Right cardiac atrium (tissue), 5 donors: Measurements from ENCODE around the gene TEAD4. TPM values are rescaled to one million over a fixed set of nuclear protein-coding genes. Genes with fewer than 3 reads are reported as not detected.

Experiments used
- ATAC-seq, 2 donors: fragments of 200-7000 bp; cut with Tn5 transposase; one replicate each; pipeline versions ENCODE4 v1.8.0 to v1.9.1; 2020; ENCODE audit warnings: moderate library complexity in 2 of 2, mild to moderate bottlenecking in 1 of 2
- DNase-seq, 3 donors: peaks; one replicate each; pipeline ENCODE4 v3.0.0-alpha.2; 2020
- H3K27ac ChIP-seq: one replicate; pipeline ENCODE4 v1.5.1; 2013; ENCODE audit warnings: mild to moderate bottlenecking, low read length, control low read depth, moderate library complexity
- H3K27me3 ChIP-seq: one replicate; pipeline ENCODE4 v1.6.1; 2013; ENCODE audit not compliant: control insufficient read depth, insufficient read depth
- H3K4me1 ChIP-seq: one replicate; pipeline ENCODE4 v1.6.1; 2013; ENCODE audit warnings: low read length; ENCODE audit not compliant: control insufficient read depth, insufficient read depth
- H3K4me3 ChIP-seq: one replicate; pipeline ENCODE4 v1.5.1; 2013; ENCODE audit warnings: low read length, control low read depth
- H3K9me3 ChIP-seq: one replicate; pipeline ENCODE4 v1.6.1; 2013; ENCODE audit warnings: low read length; ENCODE audit not compliant: control insufficient read depth
- WGBS: extraction: QIAGEN DNeasy Blood & Tissue Kit; methylation state at CpG from one replicate; pipeline ENCODE4 v1.1.7; 2013; 5-methylcytosine and 5-hydroxymethylcytosine counted together
- intact Hi-C, 4 donors: fragments of 100-400 bp; cut with DNase I; formaldehyde crosslinking; loops; one replicate each; pipeline versions ENCODE4 v1.11.0 to v1.14.0; 2022 to 2023
- polyA plus RNA-seq: library from polyadenylated mRNA; stranded (reverse); fragments of 200-250 nt; gene quantifications from one replicate; pipeline ENCODE4 v1.2.3, GENCODE V29; 2013
- total RNA-seq, 4 donors: library from RNA; stranded (reverse); fragmentation: NEBNext Ultra II Directional; extraction: Animal tissue kit (Norgen Biotek cat#: 25700); gene quantifications; one replicate each; pipeline ENCODE4 v1.2.1, GENCODE V29; 2021
- donor health status: healthy with polysubstance abuse.
- donor health status: DM: no; HTN: yes; CAD: no.
- donor health status: DM: no; HTN: no; CAD: no.
- donor health status: DM: no; HTN: yes; CAD: no; lungs with severe emphysema.
- donor health status: DM: yes; HTN: yes; CAD: no.

Gene TEAD4
- total and polyA plus RNA-seq, 5 donors: 9.6 to 22.9 (median 11.6) TPM

- WGBS: 92% methylated on average over 4 of the region's 4 CpGs
- Histone ChIP-seq H3K4me3 (no peak overlapping the region), H3K4me1 (peaks cover 2% of the 10 kb centered on the region), H3K27ac (no peak overlapping the region), H3K27me3 (no peaks in the 10 kb centered on the region), H3K9me3 (no peaks in the 10 kb centered on the region)
- intact Hi-C loops: no loop called here
- DNase-seq (no peak), ATAC-seq (no peak)
Observed at GRCh38 chr12:2979806-2980205, 20.6 kb downstream of the TEAD4 start.

DNA sequence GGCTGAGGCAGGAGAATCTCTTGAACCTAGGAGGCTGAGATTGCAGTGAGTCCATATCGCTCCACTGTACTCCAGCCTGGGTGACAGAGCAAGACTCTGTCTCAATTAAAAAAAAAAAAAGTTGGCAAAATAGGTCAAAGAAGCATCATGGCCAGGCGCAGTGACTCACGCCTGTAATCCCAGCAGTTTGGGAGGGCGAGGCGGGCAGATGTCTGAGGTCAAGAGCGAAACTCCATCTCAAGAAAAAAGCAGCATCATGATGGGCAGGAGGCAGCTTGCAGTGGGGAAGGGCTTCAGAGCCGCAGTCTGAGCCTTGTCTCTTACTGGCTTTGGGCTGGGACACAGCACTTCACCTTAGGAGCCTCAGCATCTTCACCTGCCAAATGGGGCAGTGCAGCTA, 21.4 kb downstream of the TEAD4 start:
- H3K9me3 ChIP-seq: no peaks in the 10 kb centered on the region
- 83% methylated on average over 7 of the region's 7 CpGs for WGBS
- no peak overlapping the region for H3K27ac ChIP-seq
- DNase-seq (no peak), ATAC-seq (no peak)
- intact Hi-C loops: no loop called here
- H3K27me3 ChIP-seq: no peaks in the 10 kb centered on the region
- peaks cover 2% of the 10 kb centered on the region for H3K4me1 ChIP-seq
- no peak overlapping the region for H3K4me3 ChIP-seq

DNA sequence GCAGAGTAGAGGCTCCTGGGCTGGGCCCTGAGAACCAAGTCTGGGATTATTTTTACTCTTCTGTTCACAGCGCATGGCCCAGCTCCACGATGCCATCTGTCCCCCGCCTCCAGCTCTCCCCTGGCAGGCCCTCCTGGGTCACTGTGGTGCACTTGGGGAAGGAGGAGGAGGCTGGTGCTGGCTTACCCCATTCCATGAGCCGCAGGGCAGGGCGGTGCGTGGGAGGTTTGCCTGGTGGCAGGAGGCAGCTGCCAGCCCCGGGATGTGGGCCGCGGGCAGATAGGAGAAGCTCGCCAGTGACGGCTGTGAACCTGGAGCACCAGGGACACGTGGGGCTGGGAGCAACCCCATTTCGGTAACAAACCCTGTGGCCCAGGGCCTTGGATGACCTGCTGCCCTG, 23.2 kb downstream of the TEAD4 start:
- H3K27me3 ChIP-seq: no peaks in the 10 kb centered on the region
- H3K9me3 ChIP-seq: no peaks in the 10 kb centered on the region
- DNase-seq (no peak), ATAC-seq (peak; percentile 18 to 34)
- intact Hi-C loops: no loop called here
- no peaks in the 10 kb centered on the region for H3K4me1 ChIP-seq
- WGBS: 90% methylated on average over 13 of the region's 13 CpGs
- no peak overlapping the region for H3K4me3 ChIP-seq
- no peak overlapping the region for H3K27ac ChIP-seq

DNA sequence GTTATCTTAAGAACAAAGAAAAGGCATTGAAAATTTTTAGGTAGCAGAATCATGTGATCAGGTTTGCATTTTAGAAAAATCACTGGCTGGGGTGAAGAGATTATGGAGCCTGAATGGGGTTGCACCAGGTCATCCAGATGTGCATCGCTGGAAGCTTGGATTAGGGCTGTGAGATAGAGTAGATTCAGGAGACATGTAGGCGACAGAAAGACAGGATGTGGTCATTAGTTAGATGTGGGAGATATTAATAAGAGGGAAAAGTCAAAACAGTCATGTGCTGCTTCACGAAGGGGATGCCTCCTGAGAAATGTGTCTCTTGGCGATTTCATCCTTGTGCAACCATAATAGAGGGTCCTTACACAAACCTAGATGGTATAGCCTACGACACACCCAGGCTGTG, 25.1 kb downstream of the TEAD4 start:
- H3K9me3 ChIP-seq: no peaks in the 10 kb centered on the region
- intact Hi-C loops: no loop called here
- no peak for ATAC-seq
- DNase-seq: no peak
- H3K4me1 ChIP-seq: no peaks in the 10 kb centered on the region
- no peak overlapping the region for H3K27ac ChIP-seq
- H3K4me3 ChIP-seq: no peak overlapping the region
- no peaks in the 10 kb centered on the region for H3K27me3 ChIP-seq
- WGBS: 72% methylated on average over 5 of the region's 5 CpGs

- Histone ChIP-seq H3K27ac (no peak overlapping the region), H3K27me3 (no peaks in the 10 kb centered on the region), H3K4me3 (no peak overlapping the region), H3K9me3 (no peaks in the 10 kb centered on the region), H3K4me1 (no peaks in the 10 kb centered on the region)
- intact Hi-C loops: no loop called here
- DNase-seq (no peak), ATAC-seq (no peak)
- WGBS: 100% methylated on average over 1 of the region's 1 CpG
Observed at GRCh38 chr12:2984698-2985097, 25.5 kb downstream of the TEAD4 start.

DNA sequence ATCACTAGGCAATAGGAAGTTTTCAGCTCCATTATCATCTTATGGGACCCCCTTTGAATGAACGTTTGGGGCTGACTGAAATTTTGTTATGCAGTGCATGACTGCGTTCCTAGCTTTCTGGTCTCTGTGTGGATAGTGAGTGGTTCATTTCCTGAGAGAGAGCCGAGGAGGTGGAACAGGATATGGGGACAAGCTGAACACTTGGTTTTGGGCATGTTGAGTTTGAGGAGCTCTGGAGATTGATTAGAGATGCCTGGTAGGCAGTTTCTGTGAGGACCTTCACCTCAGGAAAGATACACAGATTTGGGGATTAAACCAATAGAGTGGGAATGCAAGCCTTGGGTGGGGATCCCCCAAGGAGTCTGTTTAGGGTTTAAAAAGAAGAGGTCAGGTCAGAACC, 27.7 kb downstream of the TEAD4 start:
- H3K4me1 ChIP-seq: no peaks in the 10 kb centered on the region

DNA sequence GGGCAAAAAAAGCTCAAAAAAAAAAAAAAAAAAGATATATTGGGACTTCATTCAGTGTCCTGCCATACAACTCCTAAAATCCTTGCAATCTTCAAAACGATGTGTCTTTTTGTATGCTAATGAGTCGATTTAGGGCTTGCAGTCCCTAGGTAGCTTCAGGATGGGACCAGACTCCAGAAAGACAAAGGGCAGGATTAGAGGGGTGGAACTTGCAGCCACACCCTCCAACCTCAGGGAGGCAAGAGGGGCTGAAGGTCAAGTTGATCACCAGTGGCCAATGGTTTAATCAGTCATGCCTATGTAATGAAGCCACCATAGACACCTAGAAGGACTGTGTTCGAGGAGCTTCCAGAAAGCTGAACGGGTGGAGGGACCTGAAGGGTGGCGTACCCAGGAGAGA, 29.3 kb downstream of the TEAD4 start:
- ATAC-seq (no peak), DNase-seq (no peak)
- no peaks in the 10 kb centered on the region for H3K9me3 ChIP-seq
- no peaks in the 10 kb centered on the region for H3K27me3 ChIP-seq
- intact Hi-C loops: no loop called here
- no peak overlapping the region for H3K27ac ChIP-seq
- H3K4me1 ChIP-seq: no peaks in the 10 kb centered on the region
- WGBS: 96% methylated on average over 5 of the region's 5 CpGs
- H3K4me3 ChIP-seq: no peak overlapping the region

More for the DNA sequence above, 27.7 kb downstream of the TEAD4 start:
- ATAC-seq: peak in 1 of 2 donors; percentile 22
- no peak for DNase-seq
- Histone ChIP-seq H3K9me3 (no peaks in the 10 kb centered on the region), H3K27ac (no peak overlapping the region), H3K27me3 (no peaks in the 10 kb centered on the region), H3K4me3 (no peak overlapping the region)
- WGBS: 76% methylated on average over 3 of the region's 3 CpGs
- intact Hi-C loops: no loop called here

- DNase-seq: no peak
- Histone ChIP-seq H3K27me3 (no peaks in the 10 kb centered on the region), H3K4me3 (no peak overlapping the region), H3K9me3 (no peaks in the 10 kb centered on the region), H3K27ac (no peak overlapping the region), H3K4me1 (no peaks in the 10 kb centered on the region)
- ATAC-seq: no peak
- 80% methylated on average over 5 of the region's 5 CpGs for WGBS
- intact Hi-C loops: no loop called here
Observed at GRCh38 chr12:2992724-2993123, 33.5 kb downstream of the TEAD4 start.

- Histone ChIP-seq H3K9me3 (no peaks in the 10 kb centered on the region), H3K27ac (peak overlapping the region; percentile 55), H3K4me1 (no peaks in the 10 kb centered on the region), H3K4me3 (no peak overlapping the region), H3K27me3 (no peaks in the 10 kb centered on the region)
- DNase-seq (no peak), ATAC-seq (peak in 1 of 2 donors; percentile 7)
- 67% methylated on average over 15 of the region's 15 CpGs for WGBS
- intact Hi-C loops: no loop called here
Observed at GRCh38 chr12:2997989-2998670, 38.9 kb downstream of the TEAD4 start.

DNA sequence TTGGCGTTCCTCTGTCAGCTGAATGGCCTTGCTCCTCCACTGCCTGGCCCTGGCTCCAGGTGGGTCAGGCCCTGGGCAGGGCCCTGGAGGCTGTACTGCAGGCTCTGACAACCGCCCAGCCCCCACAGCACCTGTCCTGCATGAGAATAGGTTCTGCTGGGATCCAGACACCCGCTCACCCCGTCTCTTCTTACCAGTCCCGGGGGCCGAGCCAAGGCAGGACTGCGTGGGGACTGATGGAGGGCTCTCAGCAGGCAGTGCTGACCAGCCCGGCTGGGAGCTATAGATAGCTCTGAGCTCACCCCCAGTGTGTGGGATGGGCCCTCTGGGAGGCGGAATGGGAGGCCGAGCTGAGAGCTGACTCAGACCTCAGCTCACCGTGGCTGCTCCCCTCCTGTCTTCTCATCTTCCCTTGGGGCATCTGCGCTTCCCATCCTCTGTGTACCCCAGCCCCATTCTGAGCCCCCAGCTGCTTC, 39.6 kb downstream of the TEAD4 start:
- H3K9me3 ChIP-seq: no peaks in the 10 kb centered on the region
- intact Hi-C loops: no loop called here
- 33% methylated on average over 12 of the region's 12 CpGs for WGBS
- no peaks in the 10 kb centered on the region for H3K4me1 ChIP-seq
- H3K4me3 ChIP-seq: no peak overlapping the region
- no peaks in the 10 kb centered on the region for H3K27me3 ChIP-seq
- DNase-seq (peak; percentile 59 to 80 (median 79)), ATAC-seq (peak; percentile 88)
- H3K27ac ChIP-seq: peak overlapping the region; percentile 59

GRCh38 chr12:2999265-2999841, 40.2 kb downstream of the TEAD4 start:
- ATAC-seq: peak; percentile 38 to 45
- H3K27ac ChIP-seq: peak overlapping the region; percentile 59
- H3K9me3 ChIP-seq: no peaks in the 10 kb centered on the region
- intact Hi-C loops: no loop called here
- DNase-seq: peak in 2 of 3 donors; percentile 59 to 73
- H3K27me3 ChIP-seq: no peaks in the 10 kb centered on the region
- no peak overlapping the region for H3K4me3 ChIP-seq
- no peaks in the 10 kb centered on the region for H3K4me1 ChIP-seq
- WGBS: 66% methylated on average over 23 of the region's 23 CpGs
